Esophagus muscularis mucosa (tissue), 4 donors: ENCODE data around the gene PMF1. TPM values are rescaled to one million over a fixed set of nuclear protein-coding genes. Genes with fewer than 3 reads are reported as not detected.
"Not testable (repeated sequence)": the region's sequence is repeated elsewhere in the genome, so short reads cannot be mapped to it uniquely, and the experiment has no call there.

ENCODE experiments used
- DNase-seq: peaks from one replicate; pipeline ENCODE4 v3.0.0-alpha.2; 2017; ENCODE audit errors: extremely low spot score
- H3K27ac ChIP-seq, 4 donors: fragments of 200-600 bp; sonication (generic); replicated peaks in 1 of 4; 1 replicate in 3 of 4; 2 replicates in 1 of 4; pipeline ENCODE4 v1.5.1; 2016 to 2019; ENCODE audit warnings: mild to moderate bottlenecking in 1 of 4
- H3K27me3 ChIP-seq, 4 donors: fragments of 200-600 bp; sonication (generic); one replicate each; pipeline versions ENCODE4 v1.5.1 to v1.6.0; 2016 to 2019
- H3K36me3 ChIP-seq, 4 donors: fragments of 200-600 bp; sonication (generic); one replicate each; pipeline ENCODE4 v1.5.1; 2016 to 2019
- H3K4me1 ChIP-seq, 4 donors: fragments of 200-600 bp; sonication (generic); one replicate each; pipeline ENCODE4 v1.5.1; 2016 to 2019
- H3K4me3 ChIP-seq, 4 donors: fragments of 200-600 bp; sonication (generic); 1 replicate in 2 of 4; 2 replicates in 2 of 4; pipeline ENCODE4 v1.5.1; 2016 to 2019; ENCODE audit warnings: mild to moderate bottlenecking in 4 of 4, moderate library complexity in 1 of 4
- H3K9me3 ChIP-seq, 4 donors: fragments of 200-600 bp; sonication (generic); 1 replicate in 3 of 4; 2 replicates in 1 of 4; pipeline ENCODE4 v1.5.1; 2016 to 2019
- CTCF ChIP-seq, 3 experiments: fragments of 200-600 bp in 2 of 3; fragments of 450-650 bp in 1 of 3; sonication (generic) in 2 of 3; IDR thresholded peaks; one replicate each; pipeline ENCODE4 v1.5.1; 2017 to 2019; ENCODE audit warnings: antibody characterized with exemption in 3 of 3, mild to moderate bottlenecking in 2 of 3, moderate library complexity in 1 of 3
- EP300 ChIP-seq: sonication (generic); formaldehyde crosslinking; IDR thresholded peaks from one replicate; pipeline ENCODE4 v1.6.1; 2017; ENCODE audit warnings: antibody characterized with exemption
- POLR2A ChIP-seq: fragments of 450-650 bp; IDR thresholded peaks from one replicate; pipeline ENCODE4 v1.6.1; 2017; ENCODE audit warnings: antibody characterized with exemption, moderate library complexity, mild to moderate bottlenecking, low read depth
- POLR2AphosphoS5 ChIP-seq, 2 donors: sonication (generic); formaldehyde crosslinking; IDR thresholded peaks; one replicate each; pipeline ENCODE4 v1.6.1; 2017; ENCODE audit warnings: antibody characterized with exemption in 2 of 2
- WGBS: methylation state at CpG from one replicate; pipeline ENCODE4 v1.1.5; 2018; 5-methylcytosine and 5-hydroxymethylcytosine counted together
- intact Hi-C: fragments of 100-400 bp; cut with DNase I; formaldehyde crosslinking; loops from one replicate; pipeline ENCODE4 v1.15.1; 2023
- total RNA-seq, 4 donors: library from RNA; depleted of rRNA; stranded (reverse); fragments of >200 nt; gene quantifications; one replicate each; pipeline versions ENCODE4 v1.1.0 to v1.2.1, GENCODE V29; 2016

PMF1 gene
- total RNA-seq, 4 donors from 2014 or later: 45.0 to 60.4 (median 50.2) TPM

- H3K36me3 ChIP-seq, DNase-seq, H3K27ac ChIP-seq, H3K9me3 ChIP-seq, H3K4me3 ChIP-seq, intact Hi-C loops, H3K27me3 ChIP-seq, H3K4me1 ChIP-seq: not testable (repeated sequence)
- 82% methylated on average over 2 of the region's 2 CpGs for WGBS
These were observed 26.2 kb upstream of the PMF1 start for GRCh38 chr1:156186347-156187177.

- WGBS: 88% methylated on average over 4 of the region's 4 CpGs
- H3K27me3 ChIP-seq, DNase-seq, H3K4me3 ChIP-seq, H3K27ac ChIP-seq, H3K36me3 ChIP-seq, H3K9me3 ChIP-seq, intact Hi-C loops: not testable (repeated sequence)
- peaks cover 14 to 20% (median 17%) of the 10 kb centered on the region in 4 donors for H3K4me1 ChIP-seq
These were observed 22.5 kb upstream of the PMF1 start for GRCh38 chr1:156190265-156190664.

- intact Hi-C loops: no loop called here
- Histone ChIP-seq H3K27me3 (no peaks in the 10 kb centered on the region), H3K4me1 (peaks cover 15 to 31% (median 29%) of the 10 kb centered on the region in 4 donors), H3K9me3 (no peaks in the 10 kb centered on the region), H3K27ac (no peak overlapping the region), H3K36me3 (peaks cover 0 to 7% (median 5%) of the 10 kb centered on the region in 4 donors), H3K4me3 (no peak overlapping the region)
- whole genome bisulfite sequencing: 72% methylated on average over 4 of the region's 4 CpGs
- TF ChIP-seq CTCF (IDR thresholded peaks at IDR 0.05) (no peak), POLR2A (no peak)
- no peak for DNase-seq
These were observed 21.4 kb upstream of the PMF1 start for GRCh38 chr1:156191292-156191964.

- Histone ChIP-seq H3K27ac (peak overlapping the region; percentile 78 to 91 (median 80)), H3K27me3 (no peaks in the 10 kb centered on the region), H3K9me3 (no peaks in the 10 kb centered on the region), H3K4me3 (peak overlapping the region; percentile 80 to 96 (median 86)), H3K4me1 (peaks cover 23 to 43% (median 37%) of the 10 kb centered on the region in 4 donors), H3K36me3 (peaks cover 0 to 15% (median 7%) of the 10 kb centered on the region in 4 donors)
- intact Hi-C loops: no loop called here
- TF ChIP-seq POLR2A (no peak), POLR2AphosphoS5 (IDR thresholded peaks at IDR 0.05) (no peak), EP300 (no peak), CTCF (IDR thresholded peaks at IDR 0.05) (no peak)
- DNase-seq: no peak
- 81% methylated on average over 7 of the region's 7 CpGs for WGBS
These were observed 19.7 kb upstream of the PMF1 start for GRCh38 chr1:156193208-156193487.

GRCh38 chr1:156193488-156194299, 19.1 kb upstream of the PMF1 start, which contains the start of gene SLC25A44:
SLC25A44 (plus strand) TSS chr1:156194104; CDS start chr1:156199848, 5,744 bp downstream.
- Histone ChIP-seq H3K36me3 (peaks cover under 1 to 15% (median 7%) of the 10 kb centered on the region in 4 donors), H3K4me3 (peak within 1 kb of the TSS; percentile 80 to 96 (median 86)), H3K9me3 (no peaks in the 10 kb centered on the region), H3K27ac (peak within 1 kb of the TSS; percentile 79 to 91 (median 84)), H3K4me1 (peaks cover 23 to 43% (median 37%) of the 10 kb centered on the region in 4 donors), H3K27me3 (no peaks in the 10 kb centered on the region)
- peak; percentile 99 for DNase-seq
- 4% methylated on average over 41 of the region's 59 CpGs for WGBS
- intact Hi-C loops: no loop called here
- TF ChIP-seq POLR2AphosphoS5 (IDR thresholded peaks at IDR 0.05) (peak; percentile 91 to 93), POLR2A (peak; percentile 44), EP300 (no peak), CTCF (IDR thresholded peaks at IDR 0.05) (peak; percentile 36 to 61 (median 47))
